ENCODE data around the gene FGL2.
A peak's percentile ranks its signal among the peaks of the same experiment; 100 is the strongest.
"Not testable (repeated sequence)": the region's sequence is repeated elsewhere in the genome, so short reads cannot be mapped to it uniquely, and the experiment has no call there.

The FGL2 gene

GRCh38 chr7:77178024-77178423, 21.6 kb downstream of the FGL2 start:
- POLR2A ChIA-PET; DNase-seq; H3K36me3 ChIP-seq (ENCODE audit: control insufficient read depth in 4 of 4, insufficient read depth in 4 of 4, low read length in 3 of 4); H3K4me3 ChIP-seq (ENCODE audit: control insufficient read depth in 1 of 7, extremely low read depth in 1 of 7, insufficient read depth in 4 of 7, low read depth in 2 of 7, low read length in 6 of 7); H3K27ac ChIP-seq (ENCODE audit: insufficient read depth in 1 of 2, low read depth in 1 of 2, low read length in 2 of 2, poor library complexity in 1 of 2, severe bottlenecking in 2 of 2); CTCF ChIA-PET; H3K4me1 ChIP-seq (ENCODE audit: control extremely low read depth in 1 of 4, control insufficient read depth in 4 of 4, insufficient read depth in 4 of 4, low read length in 3 of 4); H3K9me3 ChIP-seq (ENCODE audit: control extremely low read depth in 1 of 5, control insufficient read depth in 4 of 5, insufficient read depth in 2 of 5, low read depth in 1 of 5, low read length in 4 of 5); H3K27me3 ChIP-seq (replicated peaks in 2 of 5; ENCODE audit: control insufficient read depth in 4 of 5, insufficient read depth in 5 of 5, low read length in 4 of 5): not testable (repeated sequence)

GRCh38 chr7:77177321-77177904, 22.2 kb downstream of the FGL2 start:
- H3K27me3 ChIP-seq (replicated peaks in 2 of 5; ENCODE audit: control insufficient read depth in 4 of 5, insufficient read depth in 5 of 5, low read length in 4 of 5); H3K4me1 ChIP-seq (ENCODE audit: control extremely low read depth in 1 of 4, control insufficient read depth in 4 of 4, insufficient read depth in 4 of 4, low read length in 3 of 4); DNase-seq; POLR2A ChIA-PET; CTCF ChIA-PET; H3K27ac ChIP-seq (ENCODE audit: insufficient read depth in 1 of 2, low read depth in 1 of 2, low read length in 2 of 2, poor library complexity in 1 of 2, severe bottlenecking in 2 of 2); H3K9me3 ChIP-seq (ENCODE audit: control extremely low read depth in 1 of 5, control insufficient read depth in 4 of 5, insufficient read depth in 2 of 5, low read depth in 1 of 5, low read length in 4 of 5); H3K4me3 ChIP-seq (ENCODE audit: control insufficient read depth in 1 of 7, extremely low read depth in 1 of 7, insufficient read depth in 4 of 7, low read depth in 2 of 7, low read length in 6 of 7); H3K36me3 ChIP-seq (ENCODE audit: control insufficient read depth in 4 of 4, insufficient read depth in 4 of 4, low read length in 3 of 4): not testable (repeated sequence)
- WGBS (ENCODE audit: insufficient coverage), result no CpG with 5 or more reads among the region's 9 CpGs

- DNase-seq; CTCF ChIA-PET; H3K36me3 ChIP-seq (ENCODE audit: control insufficient read depth in 4 of 4, insufficient read depth in 4 of 4, low read length in 3 of 4); H3K27ac ChIP-seq (ENCODE audit: insufficient read depth in 1 of 2, low read depth in 1 of 2, low read length in 2 of 2, poor library complexity in 1 of 2, severe bottlenecking in 2 of 2); H3K4me3 ChIP-seq (ENCODE audit: control insufficient read depth in 1 of 7, extremely low read depth in 1 of 7, insufficient read depth in 4 of 7, low read depth in 2 of 7, low read length in 6 of 7); POLR2A ChIA-PET; H3K4me1 ChIP-seq (ENCODE audit: control extremely low read depth in 1 of 4, control insufficient read depth in 4 of 4, insufficient read depth in 4 of 4, low read length in 3 of 4); H3K27me3 ChIP-seq (replicated peaks in 2 of 5; ENCODE audit: control insufficient read depth in 4 of 5, insufficient read depth in 5 of 5, low read length in 4 of 5); H3K9me3 ChIP-seq (ENCODE audit: control extremely low read depth in 1 of 5, control insufficient read depth in 4 of 5, insufficient read depth in 2 of 5, low read depth in 1 of 5, low read length in 4 of 5): not testable (repeated sequence)
- WGBS (ENCODE audit: insufficient coverage), result no CpG with 5 or more reads among the region's 3 CpGs
Measured at GRCh38 chr7:77175274-77175800, 24.3 kb downstream of the FGL2 start.

GRCh38 chr7:77174418-77174817, 25.2 kb downstream of the FGL2 start:
- no CpG with 5 or more reads among the region's 4 CpGs for WGBS (ENCODE audit: insufficient coverage)
- DNase-seq; H3K4me3 ChIP-seq (ENCODE audit: control insufficient read depth in 1 of 7, extremely low read depth in 1 of 7, insufficient read depth in 4 of 7, low read depth in 2 of 7, low read length in 6 of 7); H3K36me3 ChIP-seq (ENCODE audit: control insufficient read depth in 4 of 4, insufficient read depth in 4 of 4, low read length in 3 of 4); H3K27me3 ChIP-seq (replicated peaks in 2 of 5; ENCODE audit: control insufficient read depth in 4 of 5, insufficient read depth in 5 of 5, low read length in 4 of 5); H3K4me1 ChIP-seq (ENCODE audit: control extremely low read depth in 1 of 4, control insufficient read depth in 4 of 4, insufficient read depth in 4 of 4, low read length in 3 of 4); CTCF ChIA-PET; H3K9me3 ChIP-seq (ENCODE audit: control extremely low read depth in 1 of 5, control insufficient read depth in 4 of 5, insufficient read depth in 2 of 5, low read depth in 1 of 5, low read length in 4 of 5); POLR2A ChIA-PET; H3K27ac ChIP-seq (ENCODE audit: insufficient read depth in 1 of 2, low read depth in 1 of 2, low read length in 2 of 2, poor library complexity in 1 of 2, severe bottlenecking in 2 of 2): not testable (repeated sequence)

- CTCF ChIA-PET; H3K9me3 ChIP-seq (ENCODE audit: control extremely low read depth in 1 of 5, control insufficient read depth in 4 of 5, insufficient read depth in 2 of 5, low read depth in 1 of 5, low read length in 4 of 5); DNase-seq; H3K4me3 ChIP-seq (ENCODE audit: control insufficient read depth in 1 of 7, extremely low read depth in 1 of 7, insufficient read depth in 4 of 7, low read depth in 2 of 7, low read length in 6 of 7); POLR2A ChIA-PET; H3K36me3 ChIP-seq (ENCODE audit: control insufficient read depth in 4 of 4, insufficient read depth in 4 of 4, low read length in 3 of 4); H3K27ac ChIP-seq (ENCODE audit: insufficient read depth in 1 of 2, low read depth in 1 of 2, low read length in 2 of 2, poor library complexity in 1 of 2, severe bottlenecking in 2 of 2); H3K27me3 ChIP-seq (replicated peaks in 2 of 5; ENCODE audit: control insufficient read depth in 4 of 5, insufficient read depth in 5 of 5, low read length in 4 of 5); H3K4me1 ChIP-seq (ENCODE audit: control extremely low read depth in 1 of 4, control insufficient read depth in 4 of 4, insufficient read depth in 4 of 4, low read length in 3 of 4): not testable (repeated sequence)
- WGBS (ENCODE audit: insufficient coverage), result 90% methylated on average over 2 of the region's 6 CpGs
Measured at GRCh38 chr7:77172437-77173172, 27.0 kb downstream of the FGL2 start.

DNA sequence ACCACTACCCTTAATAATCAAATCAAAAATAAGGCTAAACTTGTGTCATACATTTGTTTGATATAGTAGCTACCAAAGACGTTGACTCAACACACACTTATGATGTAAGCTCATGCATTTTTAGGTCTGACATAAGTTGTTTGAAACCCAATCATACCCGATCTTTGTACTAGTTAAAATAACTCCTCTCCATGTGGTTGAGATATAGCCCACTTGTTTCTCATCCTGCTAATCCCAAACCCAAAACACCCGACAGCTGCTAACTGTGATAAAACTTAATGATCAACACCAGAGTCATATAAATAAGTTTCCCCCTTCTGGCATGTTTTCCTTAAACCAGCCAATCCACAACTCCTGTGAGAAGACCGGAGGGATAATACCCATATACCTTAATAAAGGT, 28.5 kb downstream of the FGL2 start:
- H3K4me3 ChIP-seq (ENCODE audit: control insufficient read depth in 1 of 7, extremely low read depth in 1 of 7, insufficient read depth in 4 of 7, low read depth in 2 of 7, low read length in 6 of 7); H3K9me3 ChIP-seq (ENCODE audit: control extremely low read depth in 1 of 5, control insufficient read depth in 4 of 5, insufficient read depth in 2 of 5, low read depth in 1 of 5, low read length in 4 of 5); DNase-seq; H3K27me3 ChIP-seq (replicated peaks in 2 of 5; ENCODE audit: control insufficient read depth in 4 of 5, insufficient read depth in 5 of 5, low read length in 4 of 5); H3K36me3 ChIP-seq (ENCODE audit: control insufficient read depth in 4 of 4, insufficient read depth in 4 of 4, low read length in 3 of 4); H3K27ac ChIP-seq (ENCODE audit: insufficient read depth in 1 of 2, low read depth in 1 of 2, low read length in 2 of 2, poor library complexity in 1 of 2, severe bottlenecking in 2 of 2); CTCF ChIA-PET; POLR2A ChIA-PET; H3K4me1 ChIP-seq (ENCODE audit: control extremely low read depth in 1 of 4, control insufficient read depth in 4 of 4, insufficient read depth in 4 of 4, low read length in 3 of 4): not testable (repeated sequence)
- 88% methylated on average over 2 of the region's 4 CpGs for WGBS (ENCODE audit: insufficient coverage)

GRCh38 chr7:77157446-77157845, 42.2 kb downstream of the FGL2 start:
- H3K4me1 ChIP-seq (ENCODE audit: control extremely low read depth in 1 of 4, control insufficient read depth in 4 of 4, insufficient read depth in 4 of 4, low read length in 3 of 4), result peaks cover 0 to 4% (median 0%) of the 10 kb centered on the region in 4 experiments
- DNase-seq, result peak in 2 of 3 donors; percentile 40 to 54
- 60% methylated on average over 1 of the region's 1 CpG for WGBS (ENCODE audit: insufficient coverage)
- H3K27me3 ChIP-seq (replicated peaks in 2 of 5; ENCODE audit: control insufficient read depth in 4 of 5, insufficient read depth in 5 of 5, low read length in 4 of 5), result no peaks in the 10 kb centered on the region
- no peaks in the 10 kb centered on the region for H3K9me3 ChIP-seq (ENCODE audit: control extremely low read depth in 1 of 5, control insufficient read depth in 4 of 5, insufficient read depth in 2 of 5, low read depth in 1 of 5, low read length in 4 of 5)
- H3K36me3 ChIP-seq (ENCODE audit: control insufficient read depth in 4 of 4, insufficient read depth in 4 of 4, low read length in 3 of 4), result no peaks in the 10 kb centered on the region
- ChIA-PET CTCF (no interaction called here), POLR2A (no interaction called here)
- H3K4me3 ChIP-seq (ENCODE audit: control insufficient read depth in 1 of 7, extremely low read depth in 1 of 7, insufficient read depth in 4 of 7, low read depth in 2 of 7, low read length in 6 of 7), result no peak overlapping the region
- no peak overlapping the region for H3K27ac ChIP-seq (ENCODE audit: insufficient read depth in 1 of 2, low read depth in 1 of 2, low read length in 2 of 2, poor library complexity in 1 of 2, severe bottlenecking in 2 of 2)

Data from common myeloid progenitor, CD34-positive (primary cell).